HG03108 (cell line): Measurements from ENCODE around the gene GFI1B.
"Not testable (repeated sequence)": the region's sequence is repeated elsewhere in the genome, so short reads cannot be mapped to it uniquely, and the experiment has no call there.

Experiments used
- ATAC-seq: cut with Tn5 transposase; IDR thresholded peaks from one replicate; pipeline ENCODE4 v1.9.1; 2021; ENCODE audit warnings: moderate library complexity; ENCODE audit not compliant: unreplicated experiment

Gene GFI1B

GRCh38 chr9:133008824-133009223, 30.3 kb downstream of the GFI1B start:
- no peak for ATAC-seq

- no peak for ATAC-seq
Observed at GRCh38 chr9:133009906-133010582, 31.6 kb downstream of the GFI1B start.

- no peak for ATAC-seq
Observed at GRCh38 chr9:133014696-133015095, 36.2 kb downstream of the GFI1B start.

- ATAC-seq, result no peak
Observed at GRCh38 chr9:133023117-133023890, 44.8 kb downstream of the GFI1B start.

- no peak for ATAC-seq
Observed at GRCh38 chr9:133026426-133026825, 47.9 kb downstream of the GFI1B start.

- no peak for ATAC-seq
Observed at GRCh38 chr9:133027134-133027533, 48.6 kb downstream of the GFI1B start.

- ATAC-seq, result no peak
Observed at GRCh38 chr9:133028221-133028620, 49.7 kb downstream of the GFI1B start.

- peak; percentile 12 for ATAC-seq
Observed at GRCh38 chr9:133029994-133030316, 51.5 kb downstream of the GFI1B start.

- ATAC-seq, result peak; percentile 98
Observed at GRCh38 chr9:133030317-133031129, 52.0 kb downstream of the GFI1B start, which contains the start of gene GTF3C5. Gene GTF3C5 (plus strand): TSS chr9:133030997. CDS start chr9:133031012, 15 bp downstream.

GRCh38 chr9:133031130-133031422, 52.6 kb downstream of the GFI1B start:
- ATAC-seq, result no peak

GRCh38 chr9:133031496-133031911, 53.0 kb downstream of the GFI1B start:
- ATAC-seq, result no peak

GRCh38 chr9:133032171-133032570, 53.7 kb downstream of the GFI1B start:
- ATAC-seq, result no peak

- ATAC-seq, result no peak
Observed at GRCh38 chr9:133035669-133036068, 57.2 kb downstream of the GFI1B start.

GRCh38 chr9:133037775-133038515, 59.5 kb downstream of the GFI1B start:
- no peak for ATAC-seq

GRCh38 chr9:133040892-133041479, 62.5 kb downstream of the GFI1B start:
- not testable (repeated sequence) for ATAC-seq
